OCI-LY3 (cell line): ENCODE measurements around the gene ASS1.

Experiments
- H2AFZ ChIP-seq: fragments of 200-600, 300-600 bp; shearing (Covaris generic); 2 replicates; pipeline ENCODE4 v1.6.0; 2014; ENCODE audit warnings: antibody characterized with exemption, low read depth, low read length
- H3K27ac ChIP-seq: fragments of 200-600, 300-600 bp; sonication (generic); 2 replicates; pipeline ENCODE4 v1.5.1; 2014; ENCODE audit warnings: mild to moderate bottlenecking, low read length, moderate library complexity, mixed read lengths
- H3K27me3 ChIP-seq: fragments of 200-600, 300-600 bp; sonication (generic); 2 replicates; pipeline ENCODE4 v1.6.1; 2014; ENCODE audit warnings: low read depth, low read length, mixed read lengths
- H3K36me3 ChIP-seq: fragments of 200-600, 300-600 bp; sonication (generic); replicated peaks from 2 replicates; pipeline ENCODE3; 2014; ENCODE audit warnings: low read depth, low read length, mixed read lengths
- H3K4me1 ChIP-seq: fragments of 300-600, 200-600 bp; sonication (generic); 2 replicates; pipeline ENCODE4 v1.6.1; 2014; ENCODE audit warnings: low read length, mixed read lengths
- H3K4me2 ChIP-seq: fragments of 200-600, 300-600 bp; sonication (generic); 2 replicates; pipeline ENCODE4 v1.6.1; 2014; ENCODE audit warnings: low read length, mixed read lengths
- H3K4me3 ChIP-seq: fragments of 300-600, 200-600 bp; sonication (generic); 2 replicates; pipeline ENCODE4 v1.5.1; 2014; ENCODE audit warnings: antibody characterized with exemption, mild to moderate bottlenecking, low read length, moderate library complexity
- H3K79me2 ChIP-seq: fragments of 300-600, 200-600 bp; shearing (Covaris generic); 2 replicates; pipeline ENCODE4 v1.6.1; 2014; ENCODE audit warnings: mild to moderate bottlenecking, low read length, mixed read lengths
- H3K9ac ChIP-seq: fragments of 300-600, 200-600 bp; shearing (Covaris generic); 2 replicates; pipeline ENCODE4 v1.6.0; 2014; ENCODE audit warnings: mild to moderate bottlenecking, low read length, moderate library complexity
- H3K9me3 ChIP-seq: fragments of 200-600, 300-600 bp; shearing (Covaris generic); 2 replicates; pipeline ENCODE4 v1.6.1; 2014; ENCODE audit warnings: low read length, mixed read lengths; ENCODE audit not compliant: insufficient read depth
- H4K20me1 ChIP-seq: fragments of 200-600, 300-600 bp; sonication (generic); 2 replicates; pipeline ENCODE4 v1.6.1; 2016; ENCODE audit warnings: low read length, mixed read lengths; ENCODE audit not compliant: insufficient read depth
- CTCF ChIP-seq: fragments of 200-600, 300-600 bp; sonication (generic); IDR thresholded peaks from 2 replicates; pipeline ENCODE4 v1.5.1; 2014; ENCODE audit warnings: antibody characterized with exemption, low read length, low read depth
- EZH2phosphoT487 ChIP-seq: fragments of 200-600 bp; shearing (Covaris generic); IDR thresholded peaks from 2 replicates; pipeline ENCODE4 v1.6.1; 2018; ENCODE audit warnings: antibody characterized with exemption, mixed run types, low read depth

The ASS1 gene

GRCh38 chr9:130518943-130519799, 74.4 kb downstream of the ASS1 start:
- Histone ChIP-seq H3K9ac (no peak overlapping the region), H4K20me1 (no peaks in the 10 kb centered on the region), H3K27ac (no peak overlapping the region), H2AFZ (no peak overlapping the region), H3K36me3 (peaks cover 6% of the 10 kb centered on the region), H3K79me2 (no peaks in the 10 kb centered on the region), H3K27me3 (no peaks in the 10 kb centered on the region), H3K4me1 (peaks cover 15% of the 10 kb centered on the region), H3K4me3 (no peak overlapping the region), H3K9me3 (no peaks in the 10 kb centered on the region), H3K4me2 (no peak overlapping the region)
- TF ChIP-seq EZH2phosphoT487: no peak
- TF ChIP-seq CTCF: no peak

GRCh38 chr9:130519927-130520326, 75.2 kb downstream of the ASS1 start:
- Histone ChIP-seq H3K9ac (no peak overlapping the region), H3K27me3 (no peaks in the 10 kb centered on the region), H3K9me3 (no peaks in the 10 kb centered on the region), H3K4me3 (no peak overlapping the region), H2AFZ (no peak overlapping the region), H3K4me2 (no peak overlapping the region), H3K79me2 (no peaks in the 10 kb centered on the region), H3K27ac (no peak overlapping the region), H3K4me1 (peaks cover 15% of the 10 kb centered on the region), H4K20me1 (no peaks in the 10 kb centered on the region), H3K36me3 (peaks cover 6% of the 10 kb centered on the region)
- TF ChIP-seq EZH2phosphoT487: no peak
- TF ChIP-seq CTCF: no peak

GRCh38 chr9:130521715-130522114, 77.0 kb downstream of the ASS1 start:
- Histone ChIP-seq H3K27ac (peak overlapping the region; percentile 47), H3K36me3 (peaks cover 6% of the 10 kb centered on the region), H3K4me3 (peak overlapping the region; percentile 14; the same call in 1 of the 2 replicates), H3K79me2 (no peaks in the 10 kb centered on the region), H3K27me3 (no peaks in the 10 kb centered on the region), H3K4me1 (peaks cover 11% of the 10 kb centered on the region), H3K9ac (no peak overlapping the region), H3K9me3 (no peaks in the 10 kb centered on the region), H4K20me1 (no peaks in the 10 kb centered on the region), H3K4me2 (0 out of 2 replicates have a peak overlapping the region, but pooled peaks have one; percentile 3), H2AFZ (0 out of 2 replicates have a peak overlapping the region, but pooled peaks have one; percentile 46)
- TF ChIP-seq CTCF (no peak), EZH2phosphoT487 (no peak)

GRCh38 chr9:130522233-130522808, 77.6 kb downstream of the ASS1 start:
- no peaks in the 10 kb centered on the region for H3K27me3 ChIP-seq
- TF ChIP-seq CTCF: no peak
- no peak for TF ChIP-seq EZH2phosphoT487
- peak overlapping the region; percentile 21; the same call in 1 of the 2 replicates for H3K4me2 ChIP-seq
- H3K4me3 ChIP-seq: peak overlapping the region; percentile 14; the same call in 1 of the 2 replicates
- peaks cover 11% of the 10 kb centered on the region for H3K4me1 ChIP-seq
- H2AFZ ChIP-seq: peak overlapping the region; percentile 46; the same call in 1 of the 2 replicates
- no peaks in the 10 kb centered on the region for H4K20me1 ChIP-seq
- H3K27ac ChIP-seq: peak overlapping the region; percentile 47
- peaks cover 6% of the 10 kb centered on the region for H3K36me3 ChIP-seq
- H3K79me2 ChIP-seq: no peaks in the 10 kb centered on the region
- no peak overlapping the region for H3K9ac ChIP-seq
- H3K9me3 ChIP-seq: no peaks in the 10 kb centered on the region
